ENCODE results near the gene OR10T2. TPM values are rescaled to one million over a fixed set of nuclear protein-coding genes. Genes with fewer than 3 reads are reported as not detected.

The OR10T2 gene
- total RNA-seq, 1 donor from 2014 or later: not detected

GRCh38 chr1:158422212-158422611 is 22.9 kb upstream of the OR10T2 start:
- Mint-ChIP-seq H3K36me3 (no peaks in the 10 kb centered on the region), H3K27me3 (ENCODE audit: low read depth) (no peaks in the 10 kb centered on the region), H3K4me3 (no peak overlapping the region), H3K4me1 (peaks cover 14% of the 10 kb centered on the region), H3K27ac (no peak overlapping the region), H3K9me3 (no peaks in the 10 kb centered on the region)
- no peak for TF ChIP-seq CTCF (IDR thresholded peaks at IDR 0.05; ENCODE audit: unreplicated experiment)
- no peak for DNase-seq (ENCODE audit: low spot score in 2 of 2, unreplicated experiment in 2 of 2)

DNA sequence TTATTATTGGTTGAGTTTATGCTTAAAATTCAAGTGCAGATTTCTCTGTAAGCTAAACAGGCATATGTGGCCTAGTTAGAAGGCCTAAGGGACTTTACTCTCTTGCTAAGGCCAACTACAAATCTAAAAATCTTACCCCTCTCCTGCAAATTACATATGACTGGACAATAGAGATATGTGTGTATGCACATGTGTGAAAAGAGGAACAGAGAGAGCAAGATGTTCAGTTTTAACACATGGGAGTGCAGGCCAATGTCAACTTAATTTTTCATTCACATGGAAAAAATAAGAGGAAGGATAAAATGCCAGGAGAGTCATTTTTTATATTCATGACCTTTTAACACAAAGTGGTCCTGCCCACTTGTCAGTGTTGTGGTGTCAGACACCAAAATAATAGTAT is 18.3 kb upstream of the OR10T2 start:
- TF ChIP-seq CTCF (IDR thresholded peaks at IDR 0.05; ENCODE audit: unreplicated experiment): no peak
- Mint-ChIP-seq H3K27ac (no peak overlapping the region), H3K36me3 (no peaks in the 10 kb centered on the region)

DNA sequence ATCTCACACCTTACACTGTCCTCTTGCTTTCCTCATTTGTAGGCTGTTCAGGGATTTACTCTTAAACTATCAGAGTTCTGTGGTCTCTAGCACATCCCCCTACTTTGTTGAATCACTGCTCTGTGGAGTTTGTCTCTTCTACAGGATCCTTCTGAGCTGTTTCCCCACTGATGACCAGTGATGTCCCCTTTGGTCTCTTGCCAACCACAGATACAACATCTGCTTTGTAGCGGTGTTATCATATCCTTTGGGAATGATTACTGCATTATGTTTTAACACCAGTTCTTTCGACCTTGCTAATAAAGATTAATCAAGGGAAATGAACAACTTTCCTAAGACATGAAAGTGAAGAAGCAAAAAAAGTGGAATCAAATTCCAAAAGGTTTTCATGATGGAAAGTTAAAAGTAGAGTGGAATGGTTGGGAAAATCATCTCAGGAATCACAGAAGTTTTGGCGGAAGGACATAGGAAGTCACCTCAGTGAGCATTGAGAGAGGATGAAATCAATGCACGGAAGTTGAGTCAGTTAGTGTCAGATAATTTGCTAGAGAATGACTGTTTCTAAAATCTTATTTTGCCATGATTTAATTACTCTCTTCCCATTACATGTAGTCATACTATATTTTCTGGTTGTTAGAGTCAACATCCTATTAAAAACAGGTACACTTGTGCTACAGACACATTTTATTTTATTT is 15.5 kb upstream of the OR10T2 start:
- no peaks in the 10 kb centered on the region for H3K27me3 Mint-ChIP-seq (ENCODE audit: low read depth)
- no peaks in the 10 kb centered on the region for H3K36me3 Mint-ChIP-seq
- no peak overlapping the region for H3K27ac Mint-ChIP-seq
- H3K4me3 Mint-ChIP-seq: no peak overlapping the region
- H3K9me3 Mint-ChIP-seq: no peaks in the 10 kb centered on the region
- DNase-seq (ENCODE audit: low spot score in 2 of 2, unreplicated experiment in 2 of 2): no peak
- TF ChIP-seq CTCF (IDR thresholded peaks at IDR 0.05; ENCODE audit: unreplicated experiment): no peak
- peaks cover 1% of the 10 kb centered on the region for H3K4me1 Mint-ChIP-seq

More for the DNA sequence above, 18.3 kb upstream of the OR10T2 start:
- peaks cover 7% of the 10 kb centered on the region for H3K4me1 Mint-ChIP-seq
- DNase-seq (ENCODE audit: low spot score in 2 of 2, unreplicated experiment in 2 of 2): no peak
- H3K4me3 Mint-ChIP-seq: no peak overlapping the region
- no peaks in the 10 kb centered on the region for H3K9me3 Mint-ChIP-seq
- no peaks in the 10 kb centered on the region for H3K27me3 Mint-ChIP-seq (ENCODE audit: low read depth)

DNA sequence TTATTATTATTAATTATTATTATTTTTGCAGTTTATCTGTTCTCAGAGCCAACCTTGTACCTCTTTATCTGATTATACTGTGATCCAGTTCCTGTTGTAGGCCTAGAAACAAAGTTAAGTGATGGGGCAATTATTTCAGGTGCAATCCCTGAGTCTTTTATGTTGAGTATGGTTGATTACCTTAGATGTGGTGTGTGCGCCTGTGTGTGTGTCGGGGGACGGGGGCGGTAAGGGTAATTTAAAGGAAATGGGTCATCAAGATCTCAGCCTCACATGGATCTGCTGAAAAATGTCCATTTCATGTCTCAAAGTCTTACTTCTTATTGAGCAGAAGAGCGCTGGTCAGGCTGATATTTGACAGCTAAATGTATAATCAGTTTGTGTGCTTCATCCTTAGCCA is 7.8 kb upstream of the OR10T2 start:
- H3K4me3 Mint-ChIP-seq: no peak overlapping the region
- H3K27ac Mint-ChIP-seq: no peak overlapping the region
- no peaks in the 10 kb centered on the region for H3K27me3 Mint-ChIP-seq (ENCODE audit: low read depth)
- TF ChIP-seq CTCF (IDR thresholded peaks at IDR 0.05; ENCODE audit: unreplicated experiment): no peak
- H3K4me1 Mint-ChIP-seq: no peaks in the 10 kb centered on the region
- no peak for DNase-seq (ENCODE audit: low spot score in 2 of 2, unreplicated experiment in 2 of 2)
- H3K36me3 Mint-ChIP-seq: no peaks in the 10 kb centered on the region
- no peaks in the 10 kb centered on the region for H3K9me3 Mint-ChIP-seq

- TF ChIP-seq CTCF (IDR thresholded peaks at IDR 0.05; ENCODE audit: unreplicated experiment): no peak
- Mint-ChIP-seq H3K9me3 (no peaks in the 10 kb centered on the region), H3K4me1 (no peaks in the 10 kb centered on the region), H3K4me3 (no peak overlapping the region), H3K27me3 (ENCODE audit: low read depth) (peaks cover 9% of the 10 kb centered on the region), H3K27ac (no peak overlapping the region), H3K36me3 (no peaks in the 10 kb centered on the region)
- no peak for DNase-seq (ENCODE audit: low spot score in 2 of 2, unreplicated experiment in 2 of 2)
These were observed 1.6 kb upstream of the OR10T2 start for GRCh38 chr1:158400871-158401270.
